ENCODE results near the gene ACTRT3.

ACTRT3 gene

DNA sequence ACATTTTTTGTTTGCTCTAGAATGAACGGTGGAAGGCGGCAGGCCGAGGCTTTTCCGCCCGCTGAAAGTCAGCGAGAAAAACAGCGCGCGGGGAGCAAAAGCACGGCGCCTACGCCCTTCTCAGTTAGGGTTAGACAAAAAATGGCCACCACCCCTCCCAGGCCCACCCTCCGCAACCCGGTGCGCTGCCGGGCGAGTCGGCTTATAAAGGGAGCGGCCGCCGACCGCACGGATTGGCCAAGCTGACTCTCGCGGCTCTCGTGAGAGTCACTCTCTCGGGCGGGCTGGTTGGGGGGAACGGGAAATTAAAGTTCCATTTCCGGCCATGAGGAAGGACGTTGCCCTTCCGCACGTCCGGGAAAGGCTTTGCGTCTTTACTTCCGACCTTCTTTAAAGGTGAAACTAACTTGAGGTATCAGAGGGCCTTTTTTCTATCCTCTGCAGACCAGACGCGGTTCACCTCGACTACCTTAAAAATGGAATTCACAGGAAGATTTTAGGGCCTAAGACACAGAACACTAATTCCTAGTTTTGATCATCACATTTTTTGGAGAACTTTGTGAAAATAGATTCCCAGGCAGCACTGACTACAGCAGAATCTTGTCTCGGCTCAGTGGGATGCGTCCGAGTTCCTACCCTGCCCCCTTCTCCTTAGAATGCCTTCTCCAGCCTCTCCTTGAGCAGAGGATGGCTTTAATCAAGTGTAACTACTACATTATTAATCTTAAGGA is 4.3 kb downstream of the ACTRT3 start, which contains the start of gene TERC (continued):
- TF ChIP-seq, protein P1, sequence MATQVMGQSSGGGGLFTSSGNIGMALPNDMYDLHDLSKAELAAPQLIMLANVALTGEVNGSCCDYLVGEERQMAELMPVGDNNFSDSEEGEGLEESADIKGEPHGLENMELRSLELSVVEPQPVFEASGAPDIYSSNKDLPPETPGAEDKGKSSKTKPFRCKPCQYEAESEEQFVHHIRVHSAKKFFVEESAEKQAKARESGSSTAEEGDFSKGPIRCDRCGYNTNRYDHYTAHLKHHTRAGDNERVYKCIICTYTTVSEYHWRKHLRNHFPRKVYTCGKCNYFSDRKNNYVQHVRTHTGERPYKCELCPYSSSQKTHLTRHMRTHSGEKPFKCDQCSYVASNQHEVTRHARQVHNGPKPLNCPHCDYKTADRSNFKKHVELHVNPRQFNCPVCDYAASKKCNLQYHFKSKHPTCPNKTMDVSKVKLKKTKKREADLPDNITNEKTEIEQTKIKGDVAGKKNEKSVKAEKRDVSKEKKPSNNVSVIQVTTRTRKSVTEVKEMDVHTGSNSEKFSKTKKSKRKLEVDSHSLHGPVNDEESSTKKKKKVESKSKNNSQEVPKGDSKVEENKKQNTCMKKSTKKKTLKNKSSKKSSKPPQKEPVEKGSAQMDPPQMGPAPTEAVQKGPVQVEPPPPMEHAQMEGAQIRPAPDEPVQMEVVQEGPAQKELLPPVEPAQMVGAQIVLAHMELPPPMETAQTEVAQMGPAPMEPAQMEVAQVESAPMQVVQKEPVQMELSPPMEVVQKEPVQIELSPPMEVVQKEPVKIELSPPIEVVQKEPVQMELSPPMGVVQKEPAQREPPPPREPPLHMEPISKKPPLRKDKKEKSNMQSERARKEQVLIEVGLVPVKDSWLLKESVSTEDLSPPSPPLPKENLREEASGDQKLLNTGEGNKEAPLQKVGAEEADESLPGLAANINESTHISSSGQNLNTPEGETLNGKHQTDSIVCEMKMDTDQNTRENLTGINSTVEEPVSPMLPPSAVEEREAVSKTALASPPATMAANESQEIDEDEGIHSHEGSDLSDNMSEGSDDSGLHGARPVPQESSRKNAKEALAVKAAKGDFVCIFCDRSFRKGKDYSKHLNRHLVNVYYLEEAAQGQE (tag by site-specific recombination; IDR thresholded peaks at IDR 0.05): no peak
- TF ChIP-seq ZNF211 (tag by site-specific recombination; IDR thresholded peaks at IDR 0.05; ENCODE audit: low read depth) (no peak), ZNF785 (tag by site-specific recombination; IDR thresholded peaks at IDR 0.05) (no peak), MZF1 (tag by site-specific recombination; IDR thresholded peaks at IDR 0.05; ENCODE audit: borderline replicate concordance) (no peak), ZNF404 (tag by site-specific recombination; IDR thresholded peaks at IDR 0.05) (no peak), ZNF311 (tag by site-specific recombination; IDR thresholded peaks at IDR 0.05; ENCODE audit: borderline replicate concordance) (no peak), ZBTB1 (tag by site-specific recombination; IDR thresholded peaks at IDR 0.05) (no peak), ZNF830 (tag by site-specific recombination; IDR thresholded peaks at IDR 0.05; ENCODE audit: low read depth) (no peak), YY2 (tag by site-specific recombination; IDR thresholded peaks at IDR 0.05) (no peak), ZNF394 (tag by site-specific recombination; IDR thresholded peaks at IDR 0.05; ENCODE audit: borderline replicate concordance) (no peak), ZNF555 (tag by site-specific recombination; conservative IDR thresholded peaks at IDR 0.05) (no peak), ZNF580 (tag by site-specific recombination; IDR thresholded peaks at IDR 0.05) (no peak), WT1 (tag by site-specific recombination; IDR thresholded peaks at IDR 0.05) (0 out of 2 replicates have a peak, but pooled peaks have one; percentile 30), ZBTB21 (tag by site-specific recombination; IDR thresholded peaks at IDR 0.05) (no peak), ZNF660 (tag by site-specific recombination; IDR thresholded peaks at IDR 0.05) (0 out of 2 replicates have a peak, but pooled peaks have one; percentile 50), ZNF513 (tag by site-specific recombination; IDR thresholded peaks at IDR 0.05) (no peak), ZNF184 (tag by site-specific recombination; IDR thresholded peaks at IDR 0.05) (no peak), ZNF132 (tag by site-specific recombination; IDR thresholded peaks at IDR 0.05; ENCODE audit: borderline replicate concordance) (no peak), OSR2 (tag by site-specific recombination; IDR thresholded peaks at IDR 0.05) (no peak), KLF10 (tag by site-specific recombination; IDR thresholded peaks at IDR 0.05) (no peak), ZBTB48 (tag by site-specific recombination; IDR thresholded peaks at IDR 0.05) (no peak), ZNF324 (tag by site-specific recombination; IDR thresholded peaks at IDR 0.05) (no peak), CTCF (tag by site-specific recombination; IDR thresholded peaks at IDR 0.05) (no peak)
- TF ChIP-seq, protein P2, sequence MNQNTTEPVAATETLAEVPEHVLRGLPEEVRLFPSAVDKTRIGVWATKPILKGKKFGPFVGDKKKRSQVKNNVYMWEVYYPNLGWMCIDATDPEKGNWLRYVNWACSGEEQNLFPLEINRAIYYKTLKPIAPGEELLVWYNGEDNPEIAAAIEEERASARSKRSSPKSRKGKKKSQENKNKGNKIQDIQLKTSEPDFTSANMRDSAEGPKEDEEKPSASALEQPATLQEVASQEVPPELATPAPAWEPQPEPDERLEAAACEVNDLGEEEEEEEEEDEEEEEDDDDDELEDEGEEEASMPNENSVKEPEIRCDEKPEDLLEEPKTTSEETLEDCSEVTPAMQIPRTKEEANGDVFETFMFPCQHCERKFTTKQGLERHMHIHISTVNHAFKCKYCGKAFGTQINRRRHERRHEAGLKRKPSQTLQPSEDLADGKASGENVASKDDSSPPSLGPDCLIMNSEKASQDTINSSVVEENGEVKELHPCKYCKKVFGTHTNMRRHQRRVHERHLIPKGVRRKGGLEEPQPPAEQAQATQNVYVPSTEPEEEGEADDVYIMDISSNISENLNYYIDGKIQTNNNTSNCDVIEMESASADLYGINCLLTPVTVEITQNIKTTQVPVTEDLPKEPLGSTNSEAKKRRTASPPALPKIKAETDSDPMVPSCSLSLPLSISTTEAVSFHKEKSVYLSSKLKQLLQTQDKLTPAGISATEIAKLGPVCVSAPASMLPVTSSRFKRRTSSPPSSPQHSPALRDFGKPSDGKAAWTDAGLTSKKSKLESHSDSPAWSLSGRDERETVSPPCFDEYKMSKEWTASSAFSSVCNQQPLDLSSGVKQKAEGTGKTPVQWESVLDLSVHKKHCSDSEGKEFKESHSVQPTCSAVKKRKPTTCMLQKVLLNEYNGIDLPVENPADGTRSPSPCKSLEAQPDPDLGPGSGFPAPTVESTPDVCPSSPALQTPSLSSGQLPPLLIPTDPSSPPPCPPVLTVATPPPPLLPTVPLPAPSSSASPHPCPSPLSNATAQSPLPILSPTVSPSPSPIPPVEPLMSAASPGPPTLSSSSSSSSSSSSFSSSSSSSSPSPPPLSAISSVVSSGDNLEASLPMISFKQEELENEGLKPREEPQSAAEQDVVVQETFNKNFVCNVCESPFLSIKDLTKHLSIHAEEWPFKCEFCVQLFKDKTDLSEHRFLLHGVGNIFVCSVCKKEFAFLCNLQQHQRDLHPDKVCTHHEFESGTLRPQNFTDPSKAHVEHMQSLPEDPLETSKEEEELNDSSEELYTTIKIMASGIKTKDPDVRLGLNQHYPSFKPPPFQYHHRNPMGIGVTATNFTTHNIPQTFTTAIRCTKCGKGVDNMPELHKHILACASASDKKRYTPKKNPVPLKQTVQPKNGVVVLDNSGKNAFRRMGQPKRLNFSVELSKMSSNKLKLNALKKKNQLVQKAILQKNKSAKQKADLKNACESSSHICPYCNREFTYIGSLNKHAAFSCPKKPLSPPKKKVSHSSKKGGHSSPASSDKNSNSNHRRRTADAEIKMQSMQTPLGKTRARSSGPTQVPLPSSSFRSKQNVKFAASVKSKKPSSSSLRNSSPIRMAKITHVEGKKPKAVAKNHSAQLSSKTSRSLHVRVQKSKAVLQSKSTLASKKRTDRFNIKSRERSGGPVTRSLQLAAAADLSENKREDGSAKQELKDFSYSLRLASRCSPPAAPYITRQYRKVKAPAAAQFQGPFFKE (tag by site-specific recombination; IDR thresholded peaks at IDR 0.05; ENCODE audit: borderline replicate concordance): no peak
- TF ChIP-seq, protein P3, sequence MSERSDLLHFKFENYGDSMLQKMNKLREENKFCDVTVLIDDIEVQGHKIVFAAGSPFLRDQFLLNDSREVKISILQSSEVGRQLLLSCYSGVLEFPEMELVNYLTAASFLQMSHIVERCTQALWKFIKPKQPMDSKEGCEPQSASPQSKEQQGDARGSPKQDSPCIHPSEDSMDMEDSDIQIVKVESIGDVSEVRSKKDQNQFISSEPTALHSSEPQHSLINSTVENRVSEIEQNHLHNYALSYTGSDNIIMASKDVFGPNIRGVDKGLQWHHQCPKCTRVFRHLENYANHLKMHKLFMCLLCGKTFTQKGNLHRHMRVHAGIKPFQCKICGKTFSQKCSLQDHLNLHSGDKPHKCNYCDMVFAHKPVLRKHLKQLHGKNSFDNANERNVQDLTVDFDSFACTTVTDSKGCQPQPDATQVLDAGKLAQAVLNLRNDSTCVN (tag by site-specific recombination; optimal IDR thresholded peaks at IDR 0.05): peak; percentile 57

Data from HEK293 (cell line).